Kidney capillary endothelial cell (primary cell): ENCODE measurements around the gene GPR89B.
"Not testable (repeated sequence)": the region's sequence is repeated elsewhere in the genome, so short reads cannot be mapped to it uniquely, and the experiment has no call there.

ENCODE experiments used
- DNase-seq: peaks from one replicate; pipeline ENCODE4 v3.0.0-alpha.2; 2018; ENCODE audit warnings: low spot score

GPR89B gene

GRCh38 chr1:147940456-147940855, 12.2 kb downstream of the GPR89B start:
- not testable (repeated sequence) for DNase-seq

- not testable (repeated sequence) for DNase-seq
Observed at GRCh38 chr1:147942563-147942962, 14.3 kb downstream of the GPR89B start.

GRCh38 chr1:147949517-147949916, 21.3 kb downstream of the GPR89B start:
- not testable (repeated sequence) for DNase-seq

- not testable (repeated sequence) for DNase-seq
Observed at GRCh38 chr1:147958906-147959305, 30.7 kb downstream of the GPR89B start.

GRCh38 chr1:147959680-147960079, 31.5 kb downstream of the GPR89B start:
- not testable (repeated sequence) for DNase-seq

GRCh38 chr1:147964575-147964974, 36.4 kb downstream of the GPR89B start:
- DNase-seq, result not testable (repeated sequence)

- DNase-seq, result not testable (repeated sequence)
Observed at GRCh38 chr1:147966657-147967056, 38.4 kb downstream of the GPR89B start.

- not testable (repeated sequence) for DNase-seq
Observed at GRCh38 chr1:147978896-147979651, 50.9 kb downstream of the GPR89B start.

- not testable (repeated sequence) for DNase-seq
Observed at GRCh38 chr1:147985374-147985773, 57.2 kb downstream of the GPR89B start.

GRCh38 chr1:147987893-147988292, 59.7 kb downstream of the GPR89B start:
- not testable (repeated sequence) for DNase-seq

- DNase-seq, result not testable (repeated sequence)
Observed at GRCh38 chr1:147992916-147993315, 64.7 kb downstream of the GPR89B start.

- not testable (repeated sequence) for DNase-seq
Observed at GRCh38 chr1:147993400-147993799, 65.2 kb downstream of the GPR89B start.

GRCh38 chr1:147993825-147994615, 65.8 kb downstream of the GPR89B start:
- not testable (repeated sequence) for DNase-seq

GRCh38 chr1:147996088-147996487, 67.9 kb downstream of the GPR89B start:
- DNase-seq, result not testable (repeated sequence)

GRCh38 chr1:148007724-148008123, 79.5 kb downstream of the GPR89B start:
- not testable (repeated sequence) for DNase-seq

GRCh38 chr1:148010527-148010926, 82.3 kb downstream of the GPR89B start:
- no peak for DNase-seq

- not testable (repeated sequence) for DNase-seq
Observed at GRCh38 chr1:148013177-148014144, 85.2 kb downstream of the GPR89B start.

GRCh38 chr1:148014289-148015200, 86.3 kb downstream of the GPR89B start:
- DNase-seq, result not testable (repeated sequence)

GRCh38 chr1:148024918-148025317, 96.7 kb downstream of the GPR89B start:
- not testable (repeated sequence) for DNase-seq

GRCh38 chr1:148027004-148027403, 98.8 kb downstream of the GPR89B start:
- DNase-seq, result not testable (repeated sequence)

GRCh38 chr1:148032247-148032646, 104.0 kb downstream of the GPR89B start:
- DNase-seq, result not testable (repeated sequence)
